GM12892 (cell line): ENCODE data around the gene CRY2.

Experiments used
- POLR2A ChIP-seq: IDR thresholded peaks from 2 replicates; pipeline ENCODE4 v1.6.1; 2011; ENCODE audit warnings: low read depth, low read length, control low read depth
- POLR2AphosphoS5 ChIP-seq: IDR thresholded peaks from 2 replicates; pipeline ENCODE4 v1.6.1; 2011; ENCODE audit warnings: low read depth, low read length, control low read depth
- TAF1 ChIP-seq: IDR thresholded peaks from 2 replicates; pipeline ENCODE4 v1.6.1; 2011; ENCODE audit warnings: low read depth, mild to moderate bottlenecking, control low read depth, low read length, borderline replicate concordance

GRCh38 chr11:45803971-45804760 is 43.1 kb upstream of the CRY2 start:
- TF ChIP-seq TAF1, result no peak
- TF ChIP-seq POLR2A, result no peak
- TF ChIP-seq POLR2AphosphoS5, result no peak
